GM12801 (cell line): ENCODE data around the gene CMTM7.

Experiments used
- TF ChIP-seq, protein P1 (sequence below): IDR thresholded peaks from one replicate; pipeline ENCODE4 v1.5.1; 2011; ENCODE audit warnings: control low read depth; ENCODE audit not compliant: insufficient read length; ENCODE audit errors: extremely low read depth

The CMTM7 gene

DNA sequence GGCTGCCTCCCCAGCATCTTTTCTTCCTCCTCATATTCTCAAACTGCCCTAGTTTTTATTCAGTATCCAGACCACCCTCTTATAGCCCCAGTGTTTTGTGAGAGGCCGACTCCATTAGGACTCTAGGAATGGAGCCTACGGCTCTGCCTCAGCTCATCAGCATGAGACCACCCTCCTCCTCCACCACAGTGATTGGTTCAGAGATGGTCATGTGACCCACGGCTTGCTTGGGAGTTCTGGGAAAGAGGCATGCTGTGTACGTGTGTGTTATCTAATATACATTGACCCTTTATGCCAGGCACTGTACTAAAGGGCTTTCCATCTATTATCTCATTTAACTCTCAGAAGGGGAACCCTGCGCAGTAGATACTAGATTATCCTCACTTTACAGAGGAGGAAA, 17.8 kb upstream of the CMTM7 start:
- TF ChIP-seq, protein P1, sequence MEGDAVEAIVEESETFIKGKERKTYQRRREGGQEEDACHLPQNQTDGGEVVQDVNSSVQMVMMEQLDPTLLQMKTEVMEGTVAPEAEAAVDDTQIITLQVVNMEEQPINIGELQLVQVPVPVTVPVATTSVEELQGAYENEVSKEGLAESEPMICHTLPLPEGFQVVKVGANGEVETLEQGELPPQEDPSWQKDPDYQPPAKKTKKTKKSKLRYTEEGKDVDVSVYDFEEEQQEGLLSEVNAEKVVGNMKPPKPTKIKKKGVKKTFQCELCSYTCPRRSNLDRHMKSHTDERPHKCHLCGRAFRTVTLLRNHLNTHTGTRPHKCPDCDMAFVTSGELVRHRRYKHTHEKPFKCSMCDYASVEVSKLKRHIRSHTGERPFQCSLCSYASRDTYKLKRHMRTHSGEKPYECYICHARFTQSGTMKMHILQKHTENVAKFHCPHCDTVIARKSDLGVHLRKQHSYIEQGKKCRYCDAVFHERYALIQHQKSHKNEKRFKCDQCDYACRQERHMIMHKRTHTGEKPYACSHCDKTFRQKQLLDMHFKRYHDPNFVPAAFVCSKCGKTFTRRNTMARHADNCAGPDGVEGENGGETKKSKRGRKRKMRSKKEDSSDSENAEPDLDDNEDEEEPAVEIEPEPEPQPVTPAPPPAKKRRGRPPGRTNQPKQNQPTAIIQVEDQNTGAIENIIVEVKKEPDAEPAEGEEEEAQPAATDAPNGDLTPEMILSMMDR = no peak

DNA sequence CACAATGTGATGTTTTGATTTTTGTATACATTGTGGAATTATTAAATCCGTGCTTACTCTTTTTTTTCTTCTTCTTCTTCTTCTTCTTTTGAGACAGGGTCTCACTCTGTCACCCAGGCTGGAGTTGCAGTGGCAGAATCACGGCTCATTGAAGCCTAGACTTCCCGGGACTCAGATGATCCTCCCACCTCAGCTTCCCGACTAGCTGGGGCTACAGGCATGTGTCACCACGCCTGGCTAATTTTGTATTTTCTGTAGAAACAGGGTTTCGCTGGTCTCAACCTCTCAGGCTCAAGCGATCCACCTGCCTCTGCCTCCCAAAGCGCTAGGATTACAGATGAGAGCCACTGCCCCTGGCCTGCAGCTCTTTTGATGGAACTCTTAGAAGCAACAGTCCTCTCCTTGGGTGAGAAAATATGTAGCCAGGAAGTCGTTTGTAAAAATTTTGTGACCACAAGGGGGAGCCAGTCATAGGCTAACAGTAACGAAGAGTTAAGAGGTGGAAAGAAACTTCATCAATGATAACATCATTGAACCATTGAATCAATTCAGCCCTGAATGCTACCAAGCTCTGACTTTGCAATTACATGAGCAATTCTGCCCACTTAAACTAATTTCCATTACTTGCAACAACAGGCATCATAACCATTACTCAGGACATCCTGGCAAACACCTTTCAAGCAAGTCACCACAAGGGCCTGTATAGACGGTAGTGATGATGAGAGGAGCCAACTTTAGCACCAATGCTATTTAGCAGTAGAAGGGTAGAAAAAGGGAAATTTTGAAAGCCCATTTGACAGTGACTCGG, 16.7 kb upstream of the CMTM7 start:
- TF ChIP-seq, protein P1 = no peak

GRCh38 chr3:32375596-32375930, 16.1 kb upstream of the CMTM7 start:
- TF ChIP-seq, protein P1 = no peak

DNA sequence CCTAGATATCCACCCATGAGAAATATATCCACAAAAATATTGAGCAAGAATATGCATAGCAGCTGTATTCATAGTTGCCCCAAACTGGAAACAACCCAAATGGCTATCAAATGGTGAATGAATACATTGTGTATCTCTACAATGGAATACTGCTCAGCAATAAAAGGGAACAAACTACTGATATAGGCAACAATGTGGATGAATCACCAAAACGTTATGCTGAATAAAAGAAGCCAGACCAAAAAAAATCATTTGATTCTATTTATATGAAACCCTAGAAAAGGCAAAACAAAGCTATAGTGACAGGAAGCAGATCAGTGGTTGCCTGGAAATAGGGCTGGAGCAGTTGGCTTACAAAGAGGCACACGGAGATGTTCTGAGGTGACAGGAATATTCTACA, 15.5 kb upstream of the CMTM7 start:
- TF ChIP-seq, protein P1 = no peak

DNA sequence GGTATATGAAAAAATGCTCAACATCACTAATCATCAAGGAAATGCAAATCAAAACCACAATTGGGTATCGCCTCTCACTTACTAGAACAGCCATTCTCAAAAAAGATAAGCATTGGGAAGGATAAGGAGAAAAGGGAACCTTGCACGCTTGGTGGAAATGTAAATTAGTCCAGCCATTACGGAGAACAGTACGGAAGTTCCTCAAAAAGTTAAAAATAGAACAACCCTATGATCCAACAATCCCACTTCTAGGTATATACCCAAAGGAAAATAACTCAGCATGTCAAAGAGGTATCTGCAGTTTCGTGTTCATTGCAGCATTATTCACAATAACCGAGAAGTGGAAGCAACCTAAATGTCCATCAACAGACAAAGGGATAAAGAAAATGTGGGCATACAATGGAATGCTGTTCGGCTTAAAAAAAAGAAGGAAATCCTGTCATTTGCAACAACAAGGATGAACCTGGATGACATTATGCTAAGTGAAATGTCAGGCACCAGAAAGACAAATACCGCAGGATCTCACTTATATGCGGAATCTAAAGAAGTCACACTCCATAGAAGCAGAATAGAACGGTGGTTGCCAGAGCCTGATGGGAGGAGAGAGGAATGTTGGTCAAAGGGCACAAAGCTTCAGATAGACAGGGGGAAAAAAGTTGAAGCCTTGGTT, 11.7 kb upstream of the CMTM7 start:
- TF ChIP-seq, protein P1 = no peak

DNA sequence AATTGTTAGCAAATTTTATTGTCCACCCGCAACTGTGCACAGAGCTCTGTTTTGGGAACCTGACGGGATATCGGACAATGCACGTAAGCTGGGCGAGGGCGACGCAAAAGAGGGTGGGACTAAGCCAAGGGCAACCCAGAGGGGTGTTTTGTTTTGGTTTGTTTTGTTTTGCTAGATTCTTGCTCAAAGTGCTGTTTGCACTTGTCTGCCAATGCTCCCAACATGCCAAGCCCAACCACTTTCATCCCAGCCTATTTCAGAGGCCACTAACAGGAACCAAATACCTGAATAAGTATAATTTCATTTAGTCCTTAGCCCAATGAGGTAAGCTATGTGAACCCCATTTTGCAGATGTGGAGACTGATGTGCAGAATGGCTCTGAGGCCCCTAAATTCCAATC, 9.7 kb upstream of the CMTM7 start:
- TF ChIP-seq, protein P1 = no peak

DNA sequence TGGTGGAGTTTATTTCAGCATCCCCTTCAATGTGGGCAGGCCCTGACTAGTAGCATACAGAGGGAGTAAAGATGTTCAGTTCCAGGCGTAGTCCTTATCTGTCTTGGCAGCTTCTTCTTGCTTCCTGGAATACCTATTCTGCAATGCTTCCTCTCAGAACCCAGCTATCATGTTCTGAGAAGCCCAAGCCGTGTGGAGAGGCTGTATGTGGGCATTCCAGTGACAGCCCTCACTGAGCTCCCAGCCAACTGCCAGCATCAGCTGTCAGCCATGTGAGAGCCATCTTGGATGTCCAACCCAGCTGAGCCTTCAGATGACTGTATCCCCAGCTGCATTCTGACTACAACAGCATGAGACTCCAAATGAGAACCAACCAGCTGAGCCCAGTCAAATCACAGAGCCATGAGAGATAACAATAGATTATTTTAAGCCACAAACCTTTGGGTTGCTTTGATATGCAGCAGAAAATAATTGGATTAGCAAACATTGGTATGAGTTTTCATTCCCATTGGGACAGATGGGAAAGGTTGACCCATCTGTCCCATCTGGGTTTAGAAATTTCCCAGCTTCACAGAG, 8.4 kb upstream of the CMTM7 start:
- TF ChIP-seq, protein P1 = no peak
